Effector memory CD8-positive, alpha-beta T cell (primary cell): ENCODE data around the gene CTSL.

ENCODE experiments used
- ATAC-seq: fragments of 150-1000 bp; cut with Tn5 transposase; replicated peaks from 2 replicates; pipeline ENCODE4 v1.10.0; 2021; ENCODE audit warnings: mild to moderate bottlenecking, moderate library complexity
- DNase-seq, 3 experiments: peaks; one replicate each; pipeline ENCODE4 v3.0.0; 2021
- H3K27ac Mint-ChIP-seq, 2 donors: one replicate each; pipeline ENCODE4 v1.8.0; 2022; ENCODE audit warnings: mild to moderate bottlenecking in 2 of 2, mixed read lengths in 2 of 2, moderate library complexity in 2 of 2
- H3K27me3 Mint-ChIP-seq, 2 donors: one replicate each; pipeline ENCODE4 v1.8.0; 2022; ENCODE audit warnings: mixed read lengths in 2 of 2
- H3K36me3 Mint-ChIP-seq: one replicate; pipeline ENCODE4 v1.8.0; 2022; ENCODE audit warnings: mild to moderate bottlenecking, moderate library complexity, mixed read lengths; ENCODE audit not compliant: insufficient read depth
- H3K4me1 Mint-ChIP-seq, 2 donors: one replicate each; pipeline ENCODE4 v1.8.0; 2022; ENCODE audit warnings: low read depth in 2 of 2, mixed read lengths in 2 of 2
- H3K4me3 Mint-ChIP-seq, 2 donors: one replicate each; pipeline ENCODE4 v1.8.0; 2022; ENCODE audit warnings: mild to moderate bottlenecking in 2 of 2, mixed read lengths in 2 of 2, moderate library complexity in 2 of 2
- H3K9me3 Mint-ChIP-seq, 2 donors: one replicate each; pipeline ENCODE4 v1.8.0; 2022; ENCODE audit warnings: mixed read lengths in 2 of 2

The CTSL gene

GRCh38 chr9:87686520-87687090 is 39.3 kb upstream of the CTSL start:
- DNase-seq (no peak), ATAC-seq (no peak)
- Mint-ChIP-seq H3K36me3 (no peaks in the 10 kb centered on the region), H3K27ac (no peak overlapping the region), H3K4me3 (no peak overlapping the region), H3K27me3 (peaks cover 0 to 13% of the 10 kb centered on the region in 2 donors), H3K9me3 (no peaks in the 10 kb centered on the region), H3K4me1 (peaks cover 0 to 6% of the 10 kb centered on the region in 2 donors)

GRCh38 chr9:87687207-87687606 is 38.7 kb upstream of the CTSL start:
- Mint-ChIP-seq H3K27me3 (peaks cover 0 to 9% of the 10 kb centered on the region in 2 donors), H3K9me3 (no peaks in the 10 kb centered on the region), H3K4me1 (peaks cover 0 to 6% of the 10 kb centered on the region in 2 donors), H3K4me3 (no peak overlapping the region), H3K27ac (no peak overlapping the region), H3K36me3 (no peaks in the 10 kb centered on the region)
- ATAC-seq (no peak), DNase-seq (no peak)

- ATAC-seq (no peak), DNase-seq (no peak)
- no peaks in the 10 kb centered on the region for H3K36me3 Mint-ChIP-seq
- H3K4me1 Mint-ChIP-seq: no peaks in the 10 kb centered on the region
- H3K9me3 Mint-ChIP-seq: peaks cover 0 to 4% of the 10 kb centered on the region in 2 donors
- H3K27ac Mint-ChIP-seq: no peak overlapping the region
- H3K27me3 Mint-ChIP-seq: peaks cover 0 to 19% of the 10 kb centered on the region in 2 donors
- H3K4me3 Mint-ChIP-seq: no peak overlapping the region
Observed at GRCh38 chr9:87694236-87694755, 31.6 kb upstream of the CTSL start.

GRCh38 chr9:87695523-87695922 is 30.4 kb upstream of the CTSL start:
- Mint-ChIP-seq H3K36me3 (no peaks in the 10 kb centered on the region), H3K27me3 (peaks cover 8 to 27% of the 10 kb centered on the region in 2 donors), H3K27ac (no peak overlapping the region), H3K9me3 (peaks cover 0 to 4% of the 10 kb centered on the region in 2 donors), H3K4me3 (no peak overlapping the region), H3K4me1 (no peaks in the 10 kb centered on the region)
- DNase-seq (no peak), ATAC-seq (no peak)

- no peak for DNase-seq
- Mint-ChIP-seq H3K27me3 (peaks cover 8 to 27% of the 10 kb centered on the region in 2 donors), H3K27ac (no peak overlapping the region), H3K4me1 (no peaks in the 10 kb centered on the region), H3K4me3 (no peak overlapping the region), H3K9me3 (peaks cover 0 to 4% of the 10 kb centered on the region in 2 donors), H3K36me3 (no peaks in the 10 kb centered on the region)
- no peak for ATAC-seq
Observed at GRCh38 chr9:87696641-87697040, 29.3 kb upstream of the CTSL start.

- Mint-ChIP-seq H3K4me3 (no peak overlapping the region), H3K4me1 (no peaks in the 10 kb centered on the region), H3K27ac (no peak overlapping the region), H3K9me3 (peaks cover 0 to 4% of the 10 kb centered on the region in 2 donors), H3K36me3 (no peaks in the 10 kb centered on the region), H3K27me3 (peaks cover 14 to 41% of the 10 kb centered on the region in 2 donors)
- DNase-seq (no peak), ATAC-seq (no peak)
Observed at GRCh38 chr9:87698069-87698809, 27.7 kb upstream of the CTSL start.

GRCh38 chr9:87699835-87700234 is 26.1 kb upstream of the CTSL start:
- Mint-ChIP-seq H3K9me3 (no peaks in the 10 kb centered on the region), H3K36me3 (no peaks in the 10 kb centered on the region), H3K27ac (no peak overlapping the region), H3K4me3 (no peak overlapping the region), H3K27me3 (peaks cover 14 to 35% of the 10 kb centered on the region in 2 donors), H3K4me1 (no peaks in the 10 kb centered on the region)
- ATAC-seq: no peak
- DNase-seq: no peak

- Mint-ChIP-seq H3K4me3 (no peak overlapping the region), H3K4me1 (no peaks in the 10 kb centered on the region), H3K27ac (no peak overlapping the region), H3K27me3 (peaks cover 14 to 25% of the 10 kb centered on the region in 2 donors), H3K36me3 (no peaks in the 10 kb centered on the region), H3K9me3 (no peaks in the 10 kb centered on the region)
- no peak for ATAC-seq
- no peak for DNase-seq
Observed at GRCh38 chr9:87701491-87701890, 24.4 kb upstream of the CTSL start.

- peaks cover 14 to 25% of the 10 kb centered on the region in 2 donors for H3K27me3 Mint-ChIP-seq
- H3K9me3 Mint-ChIP-seq: no peaks in the 10 kb centered on the region
- H3K4me1 Mint-ChIP-seq: no peaks in the 10 kb centered on the region
- H3K27ac Mint-ChIP-seq: no peak overlapping the region
- H3K36me3 Mint-ChIP-seq: no peaks in the 10 kb centered on the region
- ATAC-seq: no peak
- no peak for DNase-seq
- no peak overlapping the region for H3K4me3 Mint-ChIP-seq
Observed at GRCh38 chr9:87701931-87702421, 23.9 kb upstream of the CTSL start.

- no peak overlapping the region for H3K4me3 Mint-ChIP-seq
- H3K4me1 Mint-ChIP-seq: no peaks in the 10 kb centered on the region
- no peaks in the 10 kb centered on the region for H3K9me3 Mint-ChIP-seq
- no peak overlapping the region for H3K27ac Mint-ChIP-seq
- ATAC-seq (no peak), DNase-seq (no peak)
- H3K36me3 Mint-ChIP-seq: no peaks in the 10 kb centered on the region
- H3K27me3 Mint-ChIP-seq: peaks cover 20 to 34% of the 10 kb centered on the region in 2 donors
Observed at GRCh38 chr9:87702921-87703320, 23.0 kb upstream of the CTSL start.

GRCh38 chr9:87703636-87704276 is 22.2 kb upstream of the CTSL start:
- Mint-ChIP-seq H3K4me1 (no peaks in the 10 kb centered on the region), H3K27me3 (peaks cover 23 to 36% of the 10 kb centered on the region in 2 donors), H3K9me3 (no peaks in the 10 kb centered on the region), H3K27ac (no peak overlapping the region), H3K4me3 (no peak overlapping the region), H3K36me3 (no peaks in the 10 kb centered on the region)
- DNase-seq: no peak
- no peak for ATAC-seq

- ATAC-seq (no peak), DNase-seq (no peak)
- no peak overlapping the region for H3K4me3 Mint-ChIP-seq
- peaks cover 28 to 36% of the 10 kb centered on the region in 2 donors for H3K27me3 Mint-ChIP-seq
- H3K27ac Mint-ChIP-seq: no peak overlapping the region
- H3K36me3 Mint-ChIP-seq: no peaks in the 10 kb centered on the region
- no peaks in the 10 kb centered on the region for H3K4me1 Mint-ChIP-seq
- no peaks in the 10 kb centered on the region for H3K9me3 Mint-ChIP-seq
Observed at GRCh38 chr9:87704342-87704741, 21.6 kb upstream of the CTSL start.

- peaks cover 30 to 38% of the 10 kb centered on the region in 2 donors for H3K27me3 Mint-ChIP-seq
- no peak for ATAC-seq
- no peaks in the 10 kb centered on the region for H3K9me3 Mint-ChIP-seq
- no peaks in the 10 kb centered on the region for H3K4me1 Mint-ChIP-seq
- no peak overlapping the region for H3K27ac Mint-ChIP-seq
- DNase-seq: no peak
- no peaks in the 10 kb centered on the region for H3K36me3 Mint-ChIP-seq
- H3K4me3 Mint-ChIP-seq: no peak overlapping the region
Observed at GRCh38 chr9:87706066-87706739, 19.7 kb upstream of the CTSL start.
